Tibial artery (tissue), 4 donors: ENCODE results near the gene ACOXL.

Source experiments
- DNase-seq, 2 donors: peaks; one replicate each; pipeline ENCODE4 v3.0.0-alpha.2; 2019
- H3K27ac ChIP-seq, 2 donors: fragments of 200-600 bp; sonication (generic) in 1 of 2; 1 replicate in 1 of 2; 2 replicates in 1 of 2; pipeline ENCODE4 v1.5.1; 2018 to 2019; ENCODE audit warnings: mild to moderate bottlenecking in 1 of 2
- H3K27me3 ChIP-seq, 2 donors: fragments of 200-600 bp; sonication (generic) in 1 of 2; one replicate each; pipeline versions ENCODE4 v1.5.1 to v1.6.0; 2016 to 2019
- H3K36me3 ChIP-seq, 3 donors: fragments of 200-600 bp; sonication (generic) in 2 of 3; one replicate each; pipeline ENCODE4 v1.5.1; 2016 to 2019; ENCODE audit warnings: mild to moderate bottlenecking in 2 of 3
- H3K4me1 ChIP-seq, 4 donors: fragments of 200-600 bp; sonication (generic) in 2 of 4; 1 replicate in 3 of 4; 2 replicates in 1 of 4; pipeline ENCODE4 v1.5.1; 2016 to 2019
- H3K4me3 ChIP-seq, 2 donors: fragments of 200-600 bp; sonication (generic) in 1 of 2; 1 replicate in 1 of 2; 2 replicates in 1 of 2; pipeline ENCODE4 v1.5.1; 2018 to 2019; ENCODE audit warnings: mild to moderate bottlenecking in 2 of 2
- H3K9me3 ChIP-seq, 3 donors: fragments of 200-600 bp; sonication (generic) in 1 of 3; one replicate each; pipeline ENCODE4 v1.5.1; 2016 to 2019
- CTCF ChIP-seq, 2 experiments: fragments of 200-600 bp in 1 of 2; fragments of 450-650 bp in 1 of 2; IDR thresholded peaks; one replicate each; pipeline ENCODE4 v1.5.1; 2017 to 2019; ENCODE audit warnings: antibody characterized with exemption in 2 of 2, mild to moderate bottlenecking in 1 of 2, moderate library complexity in 1 of 2
- intact Hi-C: fragments of 100-400 bp; cut with DNase I; formaldehyde crosslinking; loops from one replicate; pipeline ENCODE4 v1.15.0; 2023; ENCODE audit warnings: low total_unique reads

The ACOXL gene

GRCh38 chr2:110712737-110713136 is 19.6 kb upstream of the ACOXL start:
- Histone ChIP-seq H3K27me3 (no peaks in the 10 kb centered on the region), H3K27ac (no peak overlapping the region), H3K36me3 (no peaks in the 10 kb centered on the region), H3K9me3 (no peaks in the 10 kb centered on the region), H3K4me3 (no peak overlapping the region), H3K4me1 (peaks cover 0 to 19% (median 5%) of the 10 kb centered on the region in 4 donors)
- no peak for DNase-seq
- intact Hi-C loops, result no loop called here
- no peak for TF ChIP-seq CTCF (IDR thresholded peaks at IDR 0.05)

GRCh38 chr2:110713513-110714362 is 18.6 kb upstream of the ACOXL start:
- TF ChIP-seq CTCF (IDR thresholded peaks at IDR 0.05), result no peak
- Histone ChIP-seq H3K27ac (no peak overlapping the region), H3K4me3 (no peak overlapping the region), H3K4me1 (peaks cover 3 to 29% (median 11%) of the 10 kb centered on the region in 4 donors), H3K9me3 (no peaks in the 10 kb centered on the region), H3K36me3 (no peaks in the 10 kb centered on the region), H3K27me3 (no peaks in the 10 kb centered on the region)
- DNase-seq, result no peak
- intact Hi-C loops, result no loop called here

GRCh38 chr2:110714452-110715224 is 17.7 kb upstream of the ACOXL start:
- no peak for DNase-seq
- Histone ChIP-seq H3K9me3 (no peaks in the 10 kb centered on the region), H3K36me3 (no peaks in the 10 kb centered on the region), H3K4me3 (no peak overlapping the region), H3K27ac (no peak overlapping the region), H3K4me1 (peaks cover 3 to 38% (median 19%) of the 10 kb centered on the region in 4 donors), H3K27me3 (no peaks in the 10 kb centered on the region)
- no peak for TF ChIP-seq CTCF (IDR thresholded peaks at IDR 0.05)
- intact Hi-C loops, result no loop called here

- H3K4me1 ChIP-seq, result peaks cover 3 to 40% (median 19%) of the 10 kb centered on the region in 4 donors
- no peak for DNase-seq
- H3K4me3 ChIP-seq, result no peak overlapping the region
- no peaks in the 10 kb centered on the region for H3K27me3 ChIP-seq
- intact Hi-C loops, result no loop called here
- no peaks in the 10 kb centered on the region for H3K9me3 ChIP-seq
- H3K36me3 ChIP-seq, result no peaks in the 10 kb centered on the region
- no peak for TF ChIP-seq CTCF (IDR thresholded peaks at IDR 0.05)
- H3K27ac ChIP-seq, result no peak overlapping the region
Measured at GRCh38 chr2:110716959-110717645, 15.3 kb upstream of the ACOXL start.

- Histone ChIP-seq H3K4me3 (no peak overlapping the region), H3K36me3 (no peaks in the 10 kb centered on the region), H3K4me1 (peaks cover 3 to 40% (median 19%) of the 10 kb centered on the region in 4 donors), H3K27ac (peak overlapping the region in 1 of 2 donors; percentile 24), H3K9me3 (no peaks in the 10 kb centered on the region), H3K27me3 (no peaks in the 10 kb centered on the region)
- peak; percentile 45 to 78 for DNase-seq
- intact Hi-C loops, result no loop called here
- TF ChIP-seq CTCF (IDR thresholded peaks at IDR 0.05), result no peak
Measured at GRCh38 chr2:110717734-110718133, 14.6 kb upstream of the ACOXL start.
